A549 treated with dexamethasone at 1 μM for 4 hours (cell line): ENCODE data around the gene MYO1A. TPM values are rescaled to one million over a fixed set of nuclear protein-coding genes. Genes with fewer than 3 reads are reported as not detected.

Experiments
- total RNA-seq: library from RNA; stranded (reverse); fragments of 200-300 nt; extraction: Qiagen RNA extraction; gene quantifications from 5 replicates; pipeline ENCODE4 v1.2.3, GENCODE V29; 2022

Gene MYO1A
- 0.10 to 0.72 TPM (median 0.30 TPM) in 5 replicates for total RNA-seq

DNA sequence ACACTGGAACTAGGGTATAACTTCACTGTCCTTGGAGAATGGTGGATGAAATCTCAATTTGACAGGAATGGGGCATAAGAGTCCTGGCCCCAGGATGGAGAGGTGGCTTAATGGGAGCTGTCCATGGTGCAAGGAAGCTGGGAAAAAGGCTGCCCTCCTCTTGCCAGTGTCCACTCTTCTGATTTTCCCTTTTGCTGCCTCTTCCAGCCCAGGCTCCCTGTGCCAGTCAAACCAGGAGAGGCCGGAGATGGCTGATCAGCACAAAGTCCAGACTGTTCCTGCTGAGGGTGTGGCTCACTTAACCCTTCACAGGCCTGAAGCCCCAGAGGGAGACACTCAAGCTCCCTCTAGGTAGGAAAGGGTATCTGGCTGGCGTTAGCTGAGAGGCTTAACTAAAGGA is at the start of gene MYO1A:
Gene MYO1A (minus strand): TSS at position 240 of the 400 bp plus-strand sequence. CDS start 1,806 bp downstream, outside the sequence.

DNA sequence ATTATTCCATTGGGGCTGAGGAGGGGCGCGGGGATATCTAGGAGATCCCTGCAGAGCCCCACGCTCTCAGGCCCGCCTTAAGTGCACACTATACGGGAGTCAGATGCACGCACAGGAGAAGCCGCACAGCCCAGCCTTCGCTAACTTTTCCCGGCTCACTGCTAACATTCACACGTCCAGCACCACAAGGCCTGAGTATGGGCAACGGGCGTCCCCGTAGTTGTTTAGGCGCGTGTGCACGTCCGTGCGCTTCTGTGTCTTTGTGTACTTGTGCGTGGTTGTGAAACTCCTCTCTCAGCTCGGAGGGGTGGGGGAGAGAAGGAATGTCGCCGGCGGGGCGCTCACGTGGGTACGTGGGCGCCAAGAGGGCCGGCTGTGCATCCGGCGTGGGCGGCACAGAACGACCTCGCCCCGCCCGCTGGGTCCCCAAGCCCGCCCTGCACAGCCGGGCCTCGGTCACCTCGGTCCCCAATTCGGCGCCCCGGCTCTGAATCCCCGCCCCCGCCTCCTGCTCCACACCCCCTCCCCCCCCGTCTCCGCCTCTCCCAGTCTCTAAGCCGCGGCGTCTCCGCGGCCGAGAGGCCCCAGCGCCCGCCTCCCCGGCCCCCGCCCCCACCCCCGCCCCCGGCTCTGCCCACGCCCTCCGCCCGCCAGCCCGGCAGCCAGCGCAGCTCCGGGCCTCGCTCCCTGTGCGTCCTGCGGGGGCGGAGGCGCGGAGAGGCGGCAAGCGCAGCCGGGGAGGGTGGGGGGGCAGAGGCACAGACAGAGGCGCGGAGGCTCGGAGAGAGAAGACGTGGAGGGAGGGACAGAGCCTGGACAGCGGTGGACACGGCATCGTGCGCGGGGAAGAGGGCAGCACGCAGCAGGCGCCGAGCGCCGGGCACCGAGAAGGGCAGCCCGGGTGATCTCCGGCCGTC is 38.7 kb upstream of the MYO1A start, which contains the start of gene NAB2:
Gene NAB2 (plus strand): TSS at position 761 of the 917 bp plus-strand sequence. CDS start 158 bp downstream, outside the sequence.

DNA sequence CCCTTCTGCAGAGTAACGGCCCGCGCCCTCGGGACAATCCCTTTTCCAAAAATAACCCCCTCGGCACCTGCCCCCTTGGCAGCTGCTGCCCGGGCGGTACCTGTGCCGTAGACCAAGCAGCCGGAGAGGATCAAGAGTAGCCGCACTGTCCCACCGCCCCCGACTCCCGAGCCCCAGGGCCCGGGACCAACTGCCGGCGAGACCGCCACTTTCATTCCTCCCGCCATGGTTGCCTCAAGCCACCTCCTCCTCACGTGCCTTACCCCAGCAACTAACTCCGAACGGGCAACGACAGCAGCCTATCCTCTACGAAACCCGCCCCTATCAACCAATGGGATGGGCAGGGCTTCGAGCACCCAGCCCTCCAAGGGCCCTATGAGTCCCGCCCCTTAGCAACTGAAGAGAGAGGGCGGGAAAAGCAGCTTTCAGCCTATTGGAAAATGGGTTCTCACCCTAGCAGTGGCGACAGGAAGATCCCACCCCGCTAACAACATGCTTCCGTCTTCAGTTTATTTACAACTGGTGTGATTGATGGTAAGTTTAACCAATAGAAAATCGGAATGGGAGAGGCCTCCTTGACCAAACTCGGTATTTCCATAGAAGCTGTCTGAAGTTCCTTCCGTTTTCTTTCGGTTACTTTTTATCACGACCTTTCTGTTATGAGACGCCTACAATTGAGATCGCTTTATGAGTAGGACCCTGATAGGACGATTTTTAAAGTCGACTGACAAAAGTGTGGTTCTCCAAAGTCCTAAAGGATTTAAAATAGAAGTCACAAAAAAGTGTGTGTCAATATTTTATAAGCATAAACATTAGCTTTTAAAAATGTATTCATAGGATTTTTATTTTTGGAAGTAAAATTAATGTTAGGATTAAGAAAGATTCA is 28.8 kb upstream of the MYO1A start, which contains the start of gene NEMP1:
Gene NEMP1 (minus strand): TSS at position 273 of the 886 bp plus-strand sequence. CDS start 46 bp downstream, at position 227.

GRCh38 chr12:57016348-57016747 is 33.6 kb downstream of the MYO1A start, which contains the start of gene TAC3:
Gene TAC3 (minus strand): TSS chr12:57016529. CDS start chr12:57015797, 732 bp downstream.

GRCh38 chr12:57005980-57006808 is 43.7 kb downstream of the MYO1A start, which contains the start of gene ZBTB39:
Gene ZBTB39 (minus strand): TSS chr12:57006546. CDS start chr12:57004917, 1,629 bp downstream.

Other genes starting within 250 kb of the MYO1A start
- gene SDR9C7, start 115.7 kb downstream of the MYO1A start, total RNA-seq: 0.05 to 0.08 TPM (median 0.07 TPM) in 4 of 5 replicates, not detected in the other
- 0.18 to 0.39 TPM (median 0.26 TPM) in 5 replicates for gene RDH16, start 92.5 kb downstream of the MYO1A start, total RNA-seq
- 4.7 to 6.6 TPM (median 6.1 TPM) in 5 replicates for gene ZBTB39, start 43.6 kb downstream of the MYO1A start, total RNA-seq
- 0.11 to 0.15 TPM in 2 of 5 replicates, not detected in the others for gene TAC3, start 33.6 kb downstream of the MYO1A start, total RNA-seq
- gene NEMP1, start 28.7 kb upstream of the MYO1A start, total RNA-seq: 11.7 to 18.9 TPM (median 15.6 TPM) in 5 replicates
- 11.7 to 15.1 TPM (median 14.0 TPM) in 5 replicates for gene NAB2, start 39.0 kb upstream of the MYO1A start, total RNA-seq
- 32.8 to 49.9 TPM (median 45.3 TPM) in 5 replicates for gene STAT6, start 61.2 kb upstream of the MYO1A start, total RNA-seq
- 9.7 to 18.2 TPM (median 14.8 TPM) in 5 replicates for gene LRP1, start 78.4 kb upstream of the MYO1A start, total RNA-seq
- gene LRP1-AS, start 97.5 kb upstream of the MYO1A start, total RNA-seq: not detected in 5 replicates
- gene NXPH4, start 166.7 kb upstream of the MYO1A start, total RNA-seq: 3.7 to 6.8 TPM (median 5.3 TPM) in 5 replicates
- 110 to 145 TPM (median 136 TPM) in 5 replicates for gene SHMT2, start 179.6 kb upstream of the MYO1A start, total RNA-seq
- 0.18 to 0.54 TPM (median 0.38 TPM) in 4 of 5 replicates, not detected in the other for gene STAC3, start 201.1 kb upstream of the MYO1A start, total RNA-seq